ENCODE measurements around the gene TNS3.
"Not testable (repeated sequence)": the region's sequence is repeated elsewhere in the genome, so short reads cannot be mapped to it uniquely, and the experiment has no call there.

DNA sequence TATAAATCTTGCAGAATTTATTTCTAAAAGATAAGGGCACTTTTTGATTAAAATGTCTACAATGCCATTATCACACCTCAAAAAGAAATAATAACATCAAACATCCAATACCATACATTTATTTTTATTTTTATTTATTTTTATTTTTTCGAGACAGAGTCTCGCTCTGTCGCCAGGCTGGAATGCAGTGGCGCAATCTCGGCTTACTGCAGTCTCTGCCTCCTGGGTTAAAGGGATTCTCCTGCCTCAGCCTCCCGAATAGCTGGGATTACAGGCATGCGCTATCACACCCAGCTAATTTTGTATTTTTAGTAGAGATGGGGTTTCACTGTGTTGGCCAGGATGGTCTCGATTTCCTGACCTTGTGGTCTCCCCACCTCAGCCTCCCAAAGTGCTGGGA is 140.9 kb downstream of the TNS3 start:
- TF ChIP-seq CTCF (IDR thresholded peaks at IDR 0.05; ENCODE audit: low read depth, low read length); POLR2A (IDR thresholded peaks at IDR 0.05; ENCODE audit: extremely low read depth, insufficient read length): not testable (repeated sequence)
- TF ChIP-seq, protein P1, sequence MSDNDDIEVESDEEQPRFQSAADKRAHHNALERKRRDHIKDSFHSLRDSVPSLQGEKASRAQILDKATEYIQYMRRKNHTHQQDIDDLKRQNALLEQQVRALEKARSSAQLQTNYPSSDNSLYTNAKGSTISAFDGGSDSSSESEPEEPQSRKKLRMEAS (IDR thresholded peaks at IDR 0.05; ENCODE audit: low read depth, low read length), result not testable (repeated sequence)
